Fibroblast of peridontal ligament (primary cell): ENCODE measurements around the gene RALGDS.
A peak's percentile ranks its signal among the peaks of the same experiment; 100 is the strongest.

Experiments
- DNase-seq: peaks from one replicate; pipeline ENCODE4 v3.0.0-alpha.2; 2010; ENCODE audit errors: extremely low read depth

The RALGDS gene

GRCh38 chr9:133151041-133151440, 30.0 kb upstream of the RALGDS start:
- DNase-seq: no peak

- DNase-seq: peak; percentile 77
Observed at GRCh38 chr9:133149130-133150015, 28.3 kb upstream of the RALGDS start.

- DNase-seq: no peak
Observed at GRCh38 chr9:133148199-133149129, 27.4 kb upstream of the RALGDS start.

- DNase-seq: peak; percentile 47
Observed at GRCh38 chr9:133147412-133148198, 26.6 kb upstream of the RALGDS start.

GRCh38 chr9:133146746-133147411, 25.8 kb upstream of the RALGDS start:
- DNase-seq: no peak

GRCh38 chr9:133144904-133145851, 24.1 kb upstream of the RALGDS start:
- no peak for DNase-seq

GRCh38 chr9:133144142-133144903, 23.3 kb upstream of the RALGDS start:
- no peak for DNase-seq

- DNase-seq: no peak
Observed at GRCh38 chr9:133143639-133144141, 22.6 kb upstream of the RALGDS start.

- DNase-seq: no peak
Observed at GRCh38 chr9:133142684-133143622, 21.9 kb upstream of the RALGDS start.

GRCh38 chr9:133141833-133142595, 21.0 kb upstream of the RALGDS start:
- no peak for DNase-seq

- DNase-seq: no peak
Observed at GRCh38 chr9:133140606-133141005, 19.6 kb upstream of the RALGDS start.

GRCh38 chr9:133140174-133140505, 19.1 kb upstream of the RALGDS start:
- no peak for DNase-seq

GRCh38 chr9:133139246-133140173, 18.5 kb upstream of the RALGDS start:
- DNase-seq: no peak

GRCh38 chr9:133137451-133138231, 16.6 kb upstream of the RALGDS start:
- DNase-seq: no peak

GRCh38 chr9:133135146-133135745, 14.2 kb upstream of the RALGDS start:
- peak; percentile 52 for DNase-seq
